Glomerular visceral epithelial cell (primary cell): Measurements from ENCODE around the gene PLEKHG5.
A peak's percentile ranks its signal among the peaks of the same experiment; 100 is the strongest.

ENCODE experiments used
- DNase-seq: peaks from one replicate; pipeline ENCODE4 v3.0.0-alpha.2; 2016; ENCODE audit errors: extremely low spot score

Gene PLEKHG5

DNA sequence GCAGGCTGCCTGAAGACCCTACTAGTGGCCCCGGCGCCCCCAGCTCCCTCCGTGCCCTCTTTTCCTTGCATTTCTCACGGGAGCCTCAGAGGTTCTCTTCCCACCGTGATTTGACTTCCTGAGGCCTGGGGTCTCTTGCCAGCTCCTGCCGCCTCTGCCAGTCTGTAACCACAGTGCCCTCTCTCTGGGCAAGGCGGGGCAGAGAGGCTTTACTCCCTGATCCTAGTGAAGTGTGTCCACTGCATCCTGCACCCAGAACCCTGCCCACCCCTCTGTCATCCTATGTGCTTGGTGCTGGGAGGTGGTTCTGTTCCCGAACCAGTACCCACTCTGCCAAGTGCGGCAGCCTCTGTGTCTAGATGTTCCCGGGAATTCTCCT is 64.5 kb downstream of the PLEKHG5 start:
- DNase-seq: no peak

- DNase-seq: no peak
These were observed 65.0 kb downstream of the PLEKHG5 start for GRCh38 chr1:6426277-6426971.

DNA sequence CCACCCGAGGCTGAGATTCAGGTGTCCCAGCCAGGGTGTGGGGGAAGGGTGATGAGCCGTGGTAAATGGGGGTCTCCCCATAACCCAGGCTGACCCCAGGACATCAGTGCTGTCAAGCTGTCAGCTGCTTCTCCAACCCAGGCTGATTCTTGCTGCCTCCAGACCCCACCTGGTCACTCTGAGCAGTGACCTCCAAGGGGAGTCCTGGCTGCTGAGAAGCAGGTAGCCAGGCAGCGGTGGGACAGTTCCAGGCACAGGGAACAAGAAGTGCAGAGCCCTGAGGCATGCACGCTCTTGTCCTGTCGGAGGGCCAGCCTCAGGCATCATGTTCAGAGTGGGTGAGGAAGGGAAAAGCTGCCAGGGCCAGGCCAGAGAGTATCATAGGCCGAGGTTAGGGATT is 65.8 kb downstream of the PLEKHG5 start:
- no peak for DNase-seq

GRCh38 chr1:6424619-6425593 is 66.6 kb downstream of the PLEKHG5 start, which contains the start of gene ESPN:
Gene ESPN, plus strand, starts transcription at chr1:6424776. Its CDS starts 180 bp downstream, at chr1:6424956.
- no peak for DNase-seq

GRCh38 chr1:6424000-6424565 is 67.4 kb downstream of the PLEKHG5 start:
- no peak for DNase-seq

GRCh38 chr1:6423321-6423999 is 68.0 kb downstream of the PLEKHG5 start:
- peak; percentile 70 for DNase-seq

GRCh38 chr1:6421266-6421665 is 70.2 kb downstream of the PLEKHG5 start:
- no peak for DNase-seq

GRCh38 chr1:6420454-6421042 is 70.9 kb downstream of the PLEKHG5 start:
- no peak for DNase-seq

DNA sequence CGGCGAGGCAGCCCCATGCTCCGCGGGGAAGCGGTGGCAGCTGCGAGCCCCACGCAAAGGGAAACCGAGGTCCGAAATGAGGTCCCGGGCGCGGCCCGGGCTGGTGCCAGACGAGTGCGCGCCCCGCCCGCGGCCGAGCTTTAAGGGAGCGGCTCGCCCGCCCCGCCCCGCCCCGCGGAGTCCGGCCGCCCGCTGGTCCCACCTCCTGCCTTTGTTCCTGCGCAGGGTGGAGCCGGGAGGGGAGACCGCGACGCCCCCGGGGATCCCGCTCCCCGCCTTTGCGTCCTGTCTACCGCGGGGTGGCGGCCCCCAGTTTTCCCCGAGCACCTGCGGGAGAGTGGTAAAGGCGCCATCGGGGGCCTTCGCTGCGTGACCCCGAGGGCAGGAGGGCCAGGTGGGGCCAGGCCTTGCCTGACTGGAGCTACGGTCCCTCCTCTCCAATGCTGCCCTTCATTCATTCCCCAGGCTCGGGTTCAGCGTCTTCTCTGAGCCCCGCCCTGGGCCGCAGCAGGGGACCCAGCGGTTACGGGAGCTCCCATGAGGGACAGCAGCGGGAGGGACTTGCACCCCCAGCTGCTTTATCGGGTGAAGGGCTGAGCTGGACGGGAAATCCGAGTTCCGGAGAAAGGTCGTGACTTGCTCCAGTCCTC is 71.5 kb downstream of the PLEKHG5 start, which contains the start of gene HES2:
Gene HES2, minus strand, starts transcription at position 116 of the 650 bp plus-strand sequence. Its CDS starts 99 bp downstream, at position 17.
- DNase-seq: no peak

GRCh38 chr1:6419397-6419803 is 72.1 kb downstream of the PLEKHG5 start:
- no peak for DNase-seq

GRCh38 chr1:6418668-6419396 is 72.6 kb downstream of the PLEKHG5 start:
- no peak for DNase-seq

DNA sequence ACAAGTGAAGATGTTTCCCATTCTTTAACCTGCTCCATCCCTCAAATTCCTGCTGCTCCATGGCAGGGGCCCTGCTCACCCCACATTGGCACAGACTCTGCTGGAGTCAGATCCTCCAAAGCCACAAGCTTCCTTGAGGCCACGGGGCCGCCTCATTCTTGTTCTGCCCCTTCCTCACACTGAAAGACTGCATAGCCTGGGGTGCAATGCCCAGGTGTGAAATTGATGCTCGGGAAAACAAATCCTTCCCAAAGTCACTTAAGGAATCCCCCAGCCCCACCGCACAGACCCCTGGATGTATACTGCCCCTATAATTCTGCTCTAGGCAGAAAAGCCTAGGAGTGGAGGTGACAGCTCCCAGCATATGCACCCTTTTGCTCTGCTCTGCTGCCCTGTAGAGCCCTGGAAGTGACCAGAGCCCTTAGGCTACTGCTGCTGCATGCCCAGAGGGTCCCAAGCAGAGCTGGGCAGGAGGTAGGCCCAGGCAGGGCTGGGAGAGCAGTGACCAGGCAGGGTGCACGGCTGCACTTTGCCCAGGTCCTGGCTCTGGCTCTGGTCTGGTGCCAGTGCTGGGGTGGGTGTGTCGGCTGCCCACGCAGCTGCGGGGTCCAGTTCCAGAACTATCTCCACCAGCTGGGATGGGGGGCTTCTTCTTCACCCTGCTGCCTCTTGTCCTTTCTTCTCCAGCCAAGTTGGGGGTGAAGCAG is 73.4 kb downstream of the PLEKHG5 start:
- no peak for DNase-seq
